H54 (cell line): ENCODE data around the gene APOC3.

Source experiments
- DNase-seq: peaks from one replicate; pipeline ENCODE4 v3.0.0; 2011; ENCODE audit warnings: low spot score, mixed read lengths; ENCODE audit not compliant: insufficient read length
- FAIRE-seq: peaks from 3 replicates; lab custom pipeline; 2011; peaks lifted over from hg19 to GRCh38; lab: Jason Lieb, UNC
- POLR2A ChIP-seq: IDR thresholded peaks from 2 replicates; pipeline ENCODE4 v1.6.1; 2011; ENCODE audit warnings: low read depth, mild to moderate bottlenecking, low read length

The APOC3 gene

DNA sequence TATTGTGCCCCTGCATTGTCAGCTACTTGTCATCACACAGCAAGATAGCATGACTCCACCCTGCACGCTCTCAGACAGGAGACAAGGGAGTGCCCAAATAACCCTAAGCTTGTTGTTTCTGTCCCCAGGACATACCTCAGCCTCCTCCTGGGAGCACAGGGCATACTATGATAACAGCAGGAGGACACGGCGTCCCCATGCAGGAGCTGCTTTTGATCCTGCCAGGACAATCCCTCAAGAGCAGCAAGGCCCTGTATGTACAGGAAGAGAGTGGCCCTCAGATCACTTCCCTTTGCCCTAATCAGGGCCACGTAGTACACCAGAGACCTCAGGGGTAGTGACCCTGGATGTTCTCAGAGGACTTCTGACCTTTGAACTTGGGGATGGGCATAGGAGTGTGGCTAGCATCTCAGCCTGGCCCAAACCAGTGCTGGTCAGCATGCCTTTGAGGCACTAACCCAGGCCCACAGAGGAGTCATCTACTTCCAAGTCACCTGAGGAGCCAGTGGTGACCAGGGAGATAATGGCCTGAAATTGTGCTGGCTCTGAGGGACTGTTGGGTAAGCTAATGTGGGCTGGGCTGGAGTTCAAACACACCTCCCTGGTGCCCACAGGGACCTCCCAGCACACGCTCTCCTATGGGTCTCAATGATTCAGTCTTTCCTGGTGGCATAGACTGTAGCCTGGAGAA lies 15.8 kb upstream of the APOC3 start:
- TF ChIP-seq POLR2A = no peak
- DNase-seq (no peak), FAIRE-seq (no peak)

DNA sequence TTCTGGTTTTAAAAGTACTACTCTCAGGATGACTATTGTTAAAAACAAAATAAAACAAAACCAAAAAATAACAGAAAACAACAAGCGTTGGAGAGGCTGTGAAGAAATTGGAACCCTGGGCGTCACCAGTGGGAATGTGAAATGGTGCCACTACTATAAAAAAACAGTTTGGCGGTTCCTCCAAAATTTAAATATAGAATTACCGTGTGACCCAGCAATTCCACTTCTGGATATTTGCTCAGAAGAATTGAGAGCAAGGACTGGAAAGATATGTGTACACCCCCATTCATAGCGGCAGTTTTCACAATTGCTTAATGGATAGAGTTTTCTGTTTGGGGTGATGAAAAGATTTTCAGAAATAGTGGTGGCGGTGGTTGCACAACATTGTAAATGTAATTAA lies 15.2 kb upstream of the APOC3 start:
- DNase-seq = no peak

DNA sequence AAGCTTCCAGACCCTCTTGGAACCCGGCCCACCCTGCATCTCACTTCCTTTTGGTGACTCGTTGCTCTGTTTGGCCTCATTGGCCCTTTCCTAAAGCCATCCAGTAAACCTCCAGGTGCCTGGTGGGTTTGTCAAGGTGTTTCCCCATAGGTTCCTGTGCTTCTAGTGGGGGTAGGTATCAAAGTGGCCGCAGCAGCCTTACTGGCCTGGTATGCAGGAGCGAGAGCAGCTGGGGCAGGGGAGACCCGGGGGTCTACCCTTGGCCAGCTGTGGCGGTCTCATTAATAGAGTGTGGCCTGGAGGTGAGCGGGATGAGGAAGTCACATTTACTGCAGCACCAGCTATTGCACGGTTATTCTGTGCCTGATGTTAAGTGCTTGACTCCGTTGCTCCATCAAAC lies 10.7 kb upstream of the APOC3 start:
- FAIRE-seq = no peak
- TF ChIP-seq POLR2A = no peak
- DNase-seq = no peak

More for the DNA sequence above, 15.2 kb upstream of the APOC3 start:
- no peak for FAIRE-seq
- no peak for TF ChIP-seq POLR2A

- FAIRE-seq (no peak), DNase-seq (no peak)
Measured at GRCh38 chr11:116821050-116821918, 8.4 kb upstream of the APOC3 start.

GRCh38 chr11:116822575-116822974 lies 7.1 kb upstream of the APOC3 start:
- no peak for TF ChIP-seq POLR2A
- FAIRE-seq = no peak
- no peak for DNase-seq

More at GRCh38 chr11:116821050-116821918, 8.4 kb upstream of the APOC3 start:
- TF ChIP-seq POLR2A = no peak

GRCh38 chr11:116823031-116823843 lies 6.5 kb upstream of the APOC3 start, which contains the start of gene APOA4:
Gene APOA4, minus strand, starts transcription at chr11:116823304. Its CDS starts 113 bp downstream, at chr11:116823191.
- no peak for FAIRE-seq
- no peak for DNase-seq
- no peak for TF ChIP-seq POLR2A

- no peak for TF ChIP-seq POLR2A
- DNase-seq (no peak), FAIRE-seq (no peak)
Measured at GRCh38 chr11:116825434-116825833, 4.3 kb upstream of the APOC3 start.

DNA sequence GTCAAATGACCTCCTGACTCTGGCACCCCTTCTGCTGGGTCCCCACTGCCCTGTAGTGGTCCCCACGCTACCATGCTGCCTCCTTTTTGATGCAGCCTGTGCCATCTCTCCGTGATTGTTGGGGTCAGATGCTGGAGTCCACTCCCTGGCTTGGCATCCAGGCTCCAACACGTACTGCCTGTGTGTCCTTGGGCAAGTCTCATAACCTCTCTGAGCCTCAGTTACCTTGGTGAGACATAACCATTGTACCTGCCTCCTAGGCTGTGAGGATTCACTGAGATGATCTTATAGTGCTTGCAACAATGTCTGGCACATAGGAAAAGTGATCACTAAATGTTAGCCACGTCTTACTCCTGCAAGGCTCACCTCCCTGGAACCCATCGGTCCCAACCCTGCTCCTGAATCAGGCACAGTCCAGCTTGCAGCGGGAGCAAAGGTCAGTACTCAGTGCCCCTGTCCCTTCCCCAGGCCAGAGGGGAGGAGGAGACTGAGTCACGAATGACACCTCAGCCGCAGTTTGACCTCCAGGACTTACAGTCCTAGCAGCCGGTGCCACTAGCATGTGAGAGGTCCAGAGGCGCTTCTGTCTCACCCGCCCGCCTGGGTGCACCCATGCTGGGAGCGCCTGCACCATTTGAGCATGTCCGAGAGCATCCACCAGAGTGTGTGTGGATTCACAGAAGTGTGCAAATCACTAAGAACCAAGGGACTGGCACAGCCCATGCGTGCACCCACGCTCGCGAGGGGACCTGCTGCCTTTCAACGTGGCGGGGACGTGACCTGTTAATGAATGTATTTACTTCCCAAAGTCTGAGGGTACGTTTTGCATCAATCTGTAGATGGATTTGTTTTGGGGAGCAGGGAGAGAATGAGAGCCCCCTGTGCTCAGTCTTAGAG lies 3.6 kb upstream of the APOC3 start:
- no peak for DNase-seq
- TF ChIP-seq POLR2A = no peak
- FAIRE-seq = no peak

DNA sequence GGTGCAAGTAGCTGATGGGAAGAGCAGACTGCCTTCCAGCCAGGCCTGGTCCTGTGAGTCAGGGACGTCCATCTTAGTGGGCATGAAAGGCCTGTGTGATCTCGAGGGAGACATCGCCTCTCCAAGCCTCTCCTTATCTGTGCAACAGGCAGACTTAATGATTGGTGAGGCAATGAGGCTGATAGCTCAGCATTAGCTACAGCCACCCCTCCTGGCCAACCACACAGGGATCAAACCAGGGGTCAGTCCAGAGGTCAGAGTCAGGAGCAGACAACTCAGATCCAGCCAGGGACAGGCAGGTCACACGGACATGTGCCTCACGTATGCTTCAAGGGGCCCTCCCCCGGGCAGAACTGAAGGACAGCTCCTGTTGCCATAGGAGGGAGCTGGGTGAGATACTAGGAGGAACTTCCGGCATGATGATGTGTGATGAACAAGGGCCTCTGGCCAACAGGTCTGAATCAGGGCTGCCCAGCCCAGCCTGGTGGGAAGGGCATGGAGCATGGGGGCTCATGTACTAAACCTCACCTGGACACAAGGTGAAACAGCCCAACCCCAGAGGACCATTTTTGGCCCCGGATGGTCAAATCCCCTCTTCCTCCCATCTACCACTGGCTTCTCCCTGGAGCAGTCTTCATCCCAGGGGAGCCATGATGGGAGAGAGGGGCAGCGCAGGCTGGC lies 2.8 kb upstream of the APOC3 start:
- DNase-seq (no peak), FAIRE-seq (no peak)
- no peak for TF ChIP-seq POLR2A

DNA sequence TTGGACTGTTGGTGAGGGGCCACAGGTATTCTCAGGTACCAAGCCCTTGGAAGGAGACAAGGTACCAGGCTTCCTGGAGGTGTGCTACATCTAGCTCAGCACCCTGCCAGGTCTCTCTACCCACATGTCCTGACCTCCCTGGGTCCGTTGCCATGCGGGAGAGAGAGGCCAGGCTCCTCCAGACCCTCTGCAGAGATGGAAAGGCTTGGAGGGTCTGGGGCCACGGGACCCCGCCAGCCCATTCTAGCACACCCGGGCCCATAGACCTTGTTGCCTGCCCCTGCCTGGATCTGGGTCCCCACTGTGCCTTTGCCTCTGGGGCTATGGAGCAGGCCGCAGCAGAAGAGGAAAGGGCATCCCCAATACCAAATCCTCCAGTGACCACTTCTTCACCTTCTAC lies 2.2 kb upstream of the APOC3 start:
- DNase-seq (no peak), FAIRE-seq (no peak)
- TF ChIP-seq POLR2A = no peak

DNA sequence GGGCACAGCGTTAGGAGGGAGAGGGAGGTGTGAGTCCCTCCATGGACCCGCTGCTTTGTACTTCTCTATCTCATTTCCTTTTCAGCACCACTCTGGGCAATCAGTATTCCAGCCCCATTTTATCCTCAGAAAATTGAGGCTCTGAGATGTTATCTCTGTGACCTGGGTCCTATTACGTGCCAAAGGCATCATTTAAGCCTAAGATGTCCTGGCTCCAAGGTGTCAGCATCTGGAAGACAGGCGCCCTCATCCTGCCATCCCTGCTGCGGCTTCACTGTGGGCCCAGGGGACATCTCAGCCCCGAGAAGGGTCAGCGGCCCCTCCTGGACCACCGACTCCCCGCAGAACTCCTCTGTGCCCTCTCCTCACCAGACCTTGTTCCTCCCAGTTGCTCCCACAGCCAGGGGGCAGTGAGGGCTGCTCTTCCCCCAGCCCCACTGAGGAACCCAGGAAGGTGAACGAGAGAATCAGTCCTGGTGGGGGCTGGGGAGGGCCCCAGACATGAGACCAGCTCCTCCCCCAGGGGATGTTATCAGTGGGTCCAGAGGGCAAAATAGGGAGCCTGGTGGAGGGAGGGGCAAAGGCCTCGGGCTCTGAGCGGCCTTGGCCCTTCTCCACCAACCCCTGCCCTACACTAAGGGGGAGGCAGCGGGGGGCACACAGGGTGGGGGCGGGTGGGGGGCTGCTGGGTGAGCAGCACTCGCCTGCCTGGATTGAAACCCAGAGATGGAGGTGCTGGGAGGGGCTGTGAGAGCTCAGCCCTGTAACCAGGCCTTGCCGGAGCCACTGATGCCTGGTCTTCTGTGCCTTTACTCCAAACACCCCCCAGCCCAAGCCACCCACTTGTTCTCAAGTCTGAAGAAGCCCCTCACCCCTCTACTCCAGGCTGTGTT lies 829 bp upstream of the APOC3 start:
- no peak for TF ChIP-seq POLR2A
- DNase-seq (no peak), FAIRE-seq (no peak)

DNA sequence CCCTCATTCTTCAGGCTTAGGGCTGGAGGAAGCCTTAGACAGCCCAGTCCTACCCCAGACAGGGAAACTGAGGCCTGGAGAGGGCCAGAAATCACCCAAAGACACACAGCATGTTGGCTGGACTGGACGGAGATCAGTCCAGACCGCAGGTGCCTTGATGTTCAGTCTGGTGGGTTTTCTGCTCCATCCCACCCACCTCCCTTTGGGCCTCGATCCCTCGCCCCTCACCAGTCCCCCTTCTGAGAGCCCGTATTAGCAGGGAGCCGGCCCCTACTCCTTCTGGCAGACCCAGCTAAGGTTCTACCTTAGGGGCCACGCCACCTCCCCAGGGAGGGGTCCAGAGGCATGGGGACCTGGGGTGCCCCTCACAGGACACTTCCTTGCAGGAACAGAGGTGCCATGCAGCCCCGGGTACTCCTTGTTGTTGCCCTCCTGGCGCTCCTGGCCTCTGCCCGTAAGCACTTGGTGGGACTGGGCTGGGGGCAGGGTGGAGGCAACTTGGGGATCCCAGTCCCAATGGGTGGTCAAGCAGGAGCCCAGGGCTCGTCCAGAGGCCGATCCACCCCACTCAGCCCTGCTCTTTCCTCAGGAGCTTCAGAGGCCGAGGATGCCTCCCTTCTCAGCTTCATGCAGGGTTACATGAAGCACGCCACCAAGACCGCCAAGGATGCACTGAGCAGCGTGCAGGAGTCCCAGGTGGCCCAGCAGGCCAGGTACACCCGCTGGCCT lies 641 bp downstream of the APOC3 start:
- no peak for DNase-seq
- no peak for FAIRE-seq
- TF ChIP-seq POLR2A = no peak
